WERI-Rb-1 (cell line): ENCODE results near the gene ADK.

Source experiments
- DNase-seq: peaks from one replicate; pipeline ENCODE4 v3.0.0-alpha.2; 2020
- H3K27ac ChIP-seq: fragments of 250-450 bp; sonication (Bioruptor Pico); 2 replicates; pipeline ENCODE4 v1.5.1; 2020; ENCODE audit warnings: mild to moderate bottlenecking, moderate library complexity
- H3K27me3 ChIP-seq: fragments of 250-450 bp; sonication (Bioruptor Pico); 2 replicates; pipeline ENCODE4 v1.5.1; 2021; ENCODE audit warnings: mild to moderate bottlenecking, low read depth, moderate library complexity; ENCODE audit not compliant: insufficient read depth, severe bottlenecking
- H3K36me3 ChIP-seq: fragments of 250-450 bp; sonication (Bioruptor Pico); 2 replicates; pipeline ENCODE4 v1.5.1; 2020; ENCODE audit warnings: mild to moderate bottlenecking, moderate library complexity
- H3K4me3 ChIP-seq: 2 replicates; pipeline ENCODE4 v1.5.1; 2011; ENCODE audit warnings: low read depth, mild to moderate bottlenecking, control low read depth, low read length
- H3K9me3 ChIP-seq: fragments of 250-450 bp; sonication (Bioruptor Pico); 2 replicates; pipeline ENCODE4 v1.5.1; 2021; ENCODE audit warnings: mild to moderate bottlenecking, moderate library complexity; ENCODE audit not compliant: severe bottlenecking
- CTCF ChIP-seq: IDR thresholded peaks from 2 replicates; pipeline ENCODE4 v1.5.1; 2011; ENCODE audit warnings: low read depth, mild to moderate bottlenecking, control low read depth, inconsistent platforms, low read length

The ADK gene

GRCh38 chr10:74480778-74481177 lies 329.8 kb downstream of the ADK start:
- H3K9me3 ChIP-seq = peaks cover 2% of the 10 kb centered on the region
- no peak overlapping the region for H3K4me3 ChIP-seq
- H3K27ac ChIP-seq = no peak overlapping the region
- no peak for TF ChIP-seq CTCF
- H3K27me3 ChIP-seq = no peaks in the 10 kb centered on the region
- DNase-seq = no peak
- H3K36me3 ChIP-seq = no peaks in the 10 kb centered on the region

GRCh38 chr10:74483356-74483755 lies 332.3 kb downstream of the ADK start:
- TF ChIP-seq CTCF = no peak
- Histone ChIP-seq H3K36me3 (no peaks in the 10 kb centered on the region), H3K9me3 (peaks cover 2% of the 10 kb centered on the region), H3K27me3 (no peaks in the 10 kb centered on the region), H3K4me3 (no peak overlapping the region), H3K27ac (no peak overlapping the region)
- DNase-seq = no peak

- H3K27me3 ChIP-seq = no peaks in the 10 kb centered on the region
- no peak overlapping the region for H3K27ac ChIP-seq
- TF ChIP-seq CTCF = no peak
- H3K9me3 ChIP-seq = peaks cover 2% of the 10 kb centered on the region
- H3K36me3 ChIP-seq = no peaks in the 10 kb centered on the region
- H3K4me3 ChIP-seq = no peak overlapping the region
- no peak for DNase-seq
Measured at GRCh38 chr10:74485283-74485682, 334.3 kb downstream of the ADK start.

- no peak for TF ChIP-seq CTCF
- Histone ChIP-seq H3K36me3 (no peaks in the 10 kb centered on the region), H3K27ac (no peak overlapping the region), H3K4me3 (no peak overlapping the region), H3K27me3 (no peaks in the 10 kb centered on the region), H3K9me3 (peaks cover 2% of the 10 kb centered on the region)
- no peak for DNase-seq
Measured at GRCh38 chr10:74486659-74487058, 335.6 kb downstream of the ADK start.

GRCh38 chr10:74488907-74489306 lies 337.9 kb downstream of the ADK start:
- H3K27ac ChIP-seq = no peak overlapping the region
- no peaks in the 10 kb centered on the region for H3K27me3 ChIP-seq
- DNase-seq = no peak
- H3K4me3 ChIP-seq = no peak overlapping the region
- TF ChIP-seq CTCF = no peak
- no peaks in the 10 kb centered on the region for H3K9me3 ChIP-seq
- no peaks in the 10 kb centered on the region for H3K36me3 ChIP-seq

GRCh38 chr10:74490551-74490950 lies 339.5 kb downstream of the ADK start:
- no peak for TF ChIP-seq CTCF
- H3K9me3 ChIP-seq = no peaks in the 10 kb centered on the region
- no peak overlapping the region for H3K4me3 ChIP-seq
- no peak for DNase-seq
- H3K36me3 ChIP-seq = no peaks in the 10 kb centered on the region
- no peak overlapping the region for H3K27ac ChIP-seq
- H3K27me3 ChIP-seq = no peaks in the 10 kb centered on the region
